Psoas muscle (tissue), 8 donors: ENCODE measurements around the gene SMIM21. TPM values are rescaled to one million over a fixed set of nuclear protein-coding genes. Genes with fewer than 3 reads are reported as not detected.

ENCODE experiments used
- ATAC-seq, 4 donors: fragments of 200-7000 bp; cut with Tn5 transposase; one replicate each; pipeline ENCODE4 v1.9.1; 2020; ENCODE audit warnings: moderate library complexity in 3 of 4, mild to moderate bottlenecking in 2 of 4
- DNase-seq, 2 donors: peaks; one replicate each; pipeline ENCODE4 v3.0.0-alpha.2; 2020
- H3K27ac ChIP-seq: fragments of 200-600 bp; one replicate; pipeline ENCODE4 v1.8.0; 2022
- H3K27me3 ChIP-seq, 3 donors: fragments of 200-600 bp in 1 of 3; one replicate each; pipeline versions ENCODE4 v1.6.1 to v1.8.0; 2013 to 2022; ENCODE audit warnings: low read length in 2 of 3, mild to moderate bottlenecking in 2 of 3, moderate library complexity in 1 of 3; ENCODE audit not compliant: insufficient read depth in 3 of 3
- H3K36me3 ChIP-seq, 2 donors: fragments of 200-600 bp in 1 of 2; one replicate each; pipeline versions ENCODE4 v1.6.1 to v1.8.0; 2013 to 2022; ENCODE audit warnings: low read depth in 1 of 2, mild to moderate bottlenecking in 1 of 2, moderate library complexity in 1 of 2; ENCODE audit not compliant: insufficient read depth in 1 of 2
- H3K4me1 ChIP-seq: fragments of 200-600 bp; one replicate; pipeline ENCODE4 v1.8.0; 2022
- H3K4me3 ChIP-seq: fragments of 200-600 bp; one replicate; pipeline ENCODE4 v1.8.0; 2022; ENCODE audit warnings: mild to moderate bottlenecking
- H3K9me3 ChIP-seq: fragments of 200-600 bp; one replicate; pipeline ENCODE4 v1.8.0; 2022
- CTCF ChIP-seq: fragments of 200-600 bp; IDR thresholded peaks from one replicate; pipeline ENCODE4 v1.8.0; 2022; ENCODE audit warnings: antibody characterized with exemption
- WGBS, 3 donors: extraction: QIAGEN DNeasy Blood & Tissue Kit; methylation state at CpG; one replicate each; pipeline versions ENCODE4 v1.1.6 to v1.1.7; 2013; 5-methylcytosine and 5-hydroxymethylcytosine counted together
- intact Hi-C, 2 donors: fragments of 100-400 bp; cut with DNase I; formaldehyde crosslinking; loops; one replicate each; pipeline versions ENCODE4 v1.11.0 to v1.14.2; 2022
- polyA plus RNA-seq, 3 donors: library from polyadenylated mRNA; stranded (reverse); fragments of 200-250 nt; gene quantifications; one replicate each; pipeline ENCODE4 v1.2.3, GENCODE V29; 2013
- total RNA-seq, 4 donors: library from RNA; stranded (reverse); fragmentation: NEBNext Ultra II Directional in 2 of 4; extraction: Animal tissue kit (Norgen Biotek cat#: 25700) in 2 of 4; gene quantifications; one replicate each; pipeline versions ENCODE4 v1.2.1 to v1.2.4, GENCODE V29; 2021 to 2023
- donor health status: healthy with polysubstance abuse.
- donor health status: DM: no; HTN: no; CAD: no; lungs with moderate emphysema.
- donor health status: Bipolar disorder and iron deficiency.
- donor health status: healthy.
- donor health status: DM: yes; HTN: yes; CAD: no.
- donor health status: DM: no; HTN: no; CAD: no.
- donor health status: DM: no; HTN: no; CAD: no.
- donor health status: DM: yes; HTN: yes; CAD: no.

SMIM21 gene
- total and polyA plus RNA-seq, 7 donors, result not detected

GRCh38 chr18:75408554-75409506, 18.7 kb downstream of the SMIM21 start:
- no peaks in the 10 kb centered on the region for H3K9me3 ChIP-seq
- 86 to 92% (median 88%) methylated on average over 10 of the region's 10 CpGs for WGBS, 3 donors
- intact Hi-C loops, result no loop called here
- DNase-seq (no peak), ATAC-seq (peak; percentile 17 to 68 (median 46))
- peaks cover 0 to 3% (median 0%) of the 10 kb centered on the region in 3 donors for H3K27me3 ChIP-seq
- no peaks in the 10 kb centered on the region for H3K4me1 ChIP-seq
- no peak overlapping the region for H3K27ac ChIP-seq
- H3K36me3 ChIP-seq, result no peaks in the 10 kb centered on the region
- H3K4me3 ChIP-seq, result no peak overlapping the region
- no peak for TF ChIP-seq CTCF

GRCh38 chr18:75407468-75408437, 19.8 kb downstream of the SMIM21 start:
- no peak overlapping the region for H3K4me3 ChIP-seq
- no peak overlapping the region for H3K27ac ChIP-seq
- peaks cover 0 to 3% (median 0%) of the 10 kb centered on the region in 3 donors for H3K27me3 ChIP-seq
- no peaks in the 10 kb centered on the region for H3K4me1 ChIP-seq
- intact Hi-C loops, result no loop called here
- DNase-seq, result no peak
- no peaks in the 10 kb centered on the region for H3K9me3 ChIP-seq
- WGBS, 3 donors, result 45 to 51% (median 49%) methylated on average over 21 of the region's 21 CpGs
- no peaks in the 10 kb centered on the region for H3K36me3 ChIP-seq
- no peak for ATAC-seq
- no peak for TF ChIP-seq CTCF

DNA sequence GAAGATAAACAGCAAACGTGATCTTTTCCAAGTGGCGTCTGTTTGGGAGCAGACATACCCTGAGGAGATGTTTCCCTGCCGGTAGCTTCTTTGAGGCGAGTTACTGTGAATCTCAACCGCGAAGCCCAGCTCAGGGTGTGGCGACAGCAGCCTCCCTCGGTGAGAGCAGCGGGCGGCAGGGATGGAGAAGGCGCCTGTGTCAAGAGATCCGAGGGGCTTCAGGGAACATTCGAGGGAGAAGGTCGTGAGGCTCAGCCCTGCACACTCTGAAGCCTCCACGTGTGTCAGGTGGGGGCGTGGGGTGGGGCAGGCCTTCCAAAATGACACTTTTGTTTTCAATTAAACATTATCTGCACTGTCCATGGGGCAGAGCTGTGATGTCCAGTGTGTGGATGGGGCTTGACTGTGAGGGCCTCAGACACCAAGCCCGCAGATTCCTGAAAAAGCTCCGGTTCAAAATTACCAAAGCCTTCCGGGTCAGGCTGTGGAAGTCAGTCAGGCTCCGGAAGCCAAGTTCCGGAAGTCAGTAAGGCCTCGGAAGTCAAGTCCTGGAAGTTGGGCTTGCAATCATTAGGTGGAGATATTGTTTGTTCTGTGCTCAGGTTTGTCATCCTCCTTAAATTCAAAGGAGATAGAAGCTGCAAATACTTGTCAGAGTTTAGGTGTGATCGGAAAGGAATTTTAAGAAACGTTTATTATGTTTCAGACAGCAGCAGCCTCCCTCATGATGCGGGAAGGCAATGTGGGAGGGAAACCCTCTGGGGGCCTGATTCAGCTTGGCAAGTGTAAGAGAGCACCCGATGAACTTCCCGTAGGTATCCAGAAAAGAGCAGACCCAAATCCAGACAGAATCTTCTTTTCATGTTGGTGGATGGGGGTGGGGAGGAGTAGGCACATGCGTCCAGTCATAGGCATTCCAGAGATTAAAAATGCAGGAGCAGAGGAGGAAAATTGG, 20.7 kb downstream of the SMIM21 start:
- TF ChIP-seq CTCF, result no peak
- ATAC-seq (no peak), DNase-seq (no peak)
- H3K4me3 ChIP-seq, result no peak overlapping the region
- H3K27ac ChIP-seq, result no peak overlapping the region
- H3K36me3 ChIP-seq, result no peaks in the 10 kb centered on the region
- WGBS, 3 donors, result 81 to 84% (median 81%) methylated on average over 28 of the region's 28 CpGs
- H3K4me1 ChIP-seq, result no peaks in the 10 kb centered on the region
- no peaks in the 10 kb centered on the region for H3K9me3 ChIP-seq
- intact Hi-C loops, result no loop called here
- peaks cover 0 to 3% (median 0%) of the 10 kb centered on the region in 3 donors for H3K27me3 ChIP-seq

DNA sequence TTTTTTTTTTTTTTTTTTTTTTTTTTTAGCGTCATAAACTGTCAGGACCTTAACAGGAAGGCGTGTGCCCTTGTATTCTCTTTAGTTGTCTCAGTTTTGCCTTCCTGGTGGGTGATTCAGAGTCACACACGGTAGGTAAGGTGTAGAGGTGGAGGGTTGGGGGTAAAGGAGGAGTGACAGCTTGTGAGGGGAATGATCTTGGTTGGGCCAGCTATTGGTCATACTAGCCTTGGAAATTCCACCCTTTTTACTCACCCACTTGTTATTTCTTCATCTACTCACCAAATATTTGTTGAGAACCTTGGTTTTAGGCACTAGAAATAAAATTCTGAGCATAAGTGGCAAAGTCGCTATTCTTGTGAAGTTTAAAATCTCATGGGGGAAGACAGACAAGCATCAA, 22.2 kb downstream of the SMIM21 start:
- H3K9me3 ChIP-seq, result no peaks in the 10 kb centered on the region
- no peaks in the 10 kb centered on the region for H3K36me3 ChIP-seq
- WGBS, 3 donors, result 95 to 100% (median 96%) methylated on average over 4 of the region's 4 CpGs
- H3K4me1 ChIP-seq, result no peaks in the 10 kb centered on the region
- DNase-seq, result no peak
- intact Hi-C loops, result no loop called here
- no peak for TF ChIP-seq CTCF
- peaks cover 0 to 4% (median 0%) of the 10 kb centered on the region in 3 donors for H3K27me3 ChIP-seq
- ATAC-seq, result no peak
- H3K4me3 ChIP-seq, result no peak overlapping the region
- no peak overlapping the region for H3K27ac ChIP-seq
